HG02852 (cell line): ENCODE data around the gene PPP2R5B.
"Not testable (repeated sequence)": the region's sequence is repeated elsewhere in the genome, so short reads cannot be mapped to it uniquely, and the experiment has no call there.

ENCODE experiments used
- ATAC-seq: cut with Tn5 transposase; IDR thresholded peaks from one replicate; pipeline ENCODE4 v1.9.1; 2021; ENCODE audit warnings: mild to moderate bottlenecking, moderate library complexity; ENCODE audit not compliant: unreplicated experiment

The PPP2R5B gene

DNA sequence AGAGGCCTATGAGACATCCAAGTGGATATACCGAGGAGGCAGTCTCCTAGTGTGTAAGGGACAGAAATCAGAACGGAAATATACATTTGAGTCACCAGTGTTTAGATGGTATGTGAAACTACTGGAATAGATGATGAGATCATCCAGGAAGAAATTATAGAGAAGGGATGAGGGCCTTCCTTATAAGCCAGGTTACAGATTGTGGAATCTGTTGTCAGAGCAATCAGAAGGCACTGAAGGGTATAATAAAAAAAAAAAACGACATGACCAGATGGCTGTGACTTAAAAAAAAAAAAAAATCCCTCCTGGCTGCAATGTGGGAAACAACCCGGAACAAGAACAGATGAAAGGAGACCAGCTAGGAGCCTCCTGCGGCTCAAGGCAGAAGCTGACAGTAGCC lies 44.7 kb downstream of the PPP2R5B start:
- no peak for ATAC-seq

DNA sequence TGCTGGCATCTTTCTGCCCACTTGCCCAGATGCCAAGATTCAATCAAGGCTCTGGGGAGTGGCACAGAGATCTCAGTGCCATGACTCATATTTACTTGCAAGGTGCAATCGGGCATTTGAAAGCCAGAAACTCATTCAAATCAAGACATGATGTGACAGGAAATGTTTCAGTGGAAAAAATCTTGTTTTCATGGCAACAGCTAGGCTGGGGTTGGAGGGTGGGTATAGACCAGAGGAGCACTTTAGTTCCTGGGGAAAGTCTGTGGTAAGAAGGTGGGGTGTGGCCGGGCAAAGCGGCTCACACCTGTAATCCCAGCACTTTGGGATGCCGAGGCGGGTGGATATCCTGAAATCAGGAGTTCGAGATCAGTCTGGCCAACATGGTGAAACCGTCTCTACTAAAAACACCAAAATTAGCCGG lies 46.3 kb downstream of the PPP2R5B start:
- no peak for ATAC-seq

DNA sequence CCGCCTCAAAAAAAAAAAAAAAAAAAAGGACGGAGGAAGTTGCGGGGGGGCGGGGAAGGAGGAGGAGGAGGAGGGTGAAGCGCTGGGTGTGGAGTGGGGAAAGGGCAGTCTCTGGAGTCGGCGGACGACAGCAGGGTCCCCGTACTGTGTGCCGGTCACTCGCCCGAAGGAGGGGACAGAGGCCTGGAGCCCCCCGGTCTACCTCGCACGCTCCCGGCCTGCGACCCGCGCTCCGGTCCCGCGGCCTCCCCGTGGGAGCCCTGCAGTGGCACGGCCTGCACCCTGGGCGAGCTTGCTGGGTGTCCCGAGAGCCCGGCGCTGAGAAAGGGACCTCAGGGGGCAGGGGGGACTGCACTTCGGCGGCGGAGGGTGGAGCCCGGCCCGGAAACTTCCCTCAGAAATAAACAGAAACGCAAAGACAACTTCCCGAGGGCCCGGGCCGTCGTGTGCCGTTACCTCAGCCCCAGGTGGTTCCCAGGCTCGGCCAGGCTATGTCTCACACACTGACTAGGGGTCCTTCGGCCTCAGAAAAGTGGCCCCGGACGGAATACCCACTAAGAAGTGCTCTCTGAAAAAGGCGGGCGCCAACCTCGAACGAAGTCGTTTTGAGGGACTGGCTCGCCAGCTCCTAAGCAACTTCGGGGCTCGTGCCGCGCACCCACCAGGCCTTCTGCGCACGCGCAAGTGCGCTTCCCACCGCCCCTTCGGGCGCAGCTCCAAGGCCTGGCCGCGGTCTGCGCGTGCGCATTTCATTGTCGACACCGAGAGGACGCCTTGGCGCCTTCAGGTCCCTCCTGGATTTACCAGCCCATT lies 47.1 kb downstream of the PPP2R5B start, which contains the start of gene MAJIN:
TSS of gene MAJIN (minus strand) at position 688 of the 813 bp plus-strand sequence. CDS start 12,703 bp downstream, outside the sequence.
- no peak for ATAC-seq

DNA sequence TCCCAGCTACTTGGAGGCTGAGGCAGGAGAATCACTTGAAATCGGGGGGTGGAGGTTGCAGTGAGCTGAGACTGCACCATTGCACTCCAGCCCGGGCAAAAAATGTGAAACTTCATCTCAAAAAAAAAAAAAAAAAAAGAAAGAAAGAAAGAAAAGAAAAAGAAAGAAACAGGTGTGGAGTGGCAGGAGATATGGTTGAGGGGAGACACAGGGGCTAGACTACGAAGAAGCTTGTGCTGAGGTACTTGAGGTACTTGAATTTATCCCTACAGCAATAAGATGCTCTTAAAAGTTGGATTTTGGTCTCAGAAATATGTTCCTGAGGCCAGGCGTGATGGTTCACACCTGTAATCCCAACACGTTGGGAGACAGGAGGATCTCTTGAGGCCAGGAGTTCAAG lies 49.6 kb downstream of the PPP2R5B start:
- no peak for ATAC-seq

DNA sequence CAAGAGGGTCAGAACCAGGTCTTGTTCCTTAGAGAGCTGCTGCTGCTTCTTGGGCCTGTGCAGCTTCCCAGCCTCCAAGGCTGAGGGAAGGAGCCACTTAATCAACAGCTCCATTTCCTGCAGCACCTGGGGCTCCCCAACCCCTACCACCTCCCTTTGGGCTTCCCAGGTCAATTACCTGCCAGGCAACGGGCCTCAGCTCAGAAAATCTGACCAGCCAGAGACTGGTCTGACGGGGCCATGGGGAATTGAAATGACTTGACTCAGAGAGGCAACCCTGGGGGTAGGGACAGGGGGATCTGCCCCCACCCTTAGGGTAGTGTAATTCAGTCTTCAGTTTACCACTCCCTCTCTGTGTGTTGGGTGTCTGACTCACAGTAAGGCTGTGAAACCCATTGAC lies 52.2 kb downstream of the PPP2R5B start:
- ATAC-seq, result no peak

DNA sequence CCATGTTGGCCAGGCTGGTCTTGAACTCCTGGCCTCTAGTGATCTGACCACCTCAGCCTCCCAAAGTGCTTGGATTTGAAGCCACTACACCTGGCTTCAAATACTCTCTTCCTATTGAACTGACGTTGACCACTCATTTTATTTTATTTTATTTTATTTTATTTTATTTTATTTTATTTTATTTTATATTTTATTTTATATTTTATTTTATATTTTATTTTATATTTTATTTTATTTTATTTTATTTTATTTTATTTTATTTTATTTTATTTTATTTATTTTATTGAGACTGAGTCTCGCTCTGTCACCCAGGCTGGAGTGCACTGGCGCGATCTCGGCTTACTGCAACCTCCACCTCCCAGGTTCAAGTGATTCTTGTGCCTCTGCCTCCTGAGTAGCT lies 58.9 kb downstream of the PPP2R5B start:
- not testable (repeated sequence) for ATAC-seq
